T-helper 2 cell treated with Interferon-gamma antibody and Interleukin-4, amounts not matched to agents 5 μg/mL and 100 μg/mL, for 36 hours (primary cell): ENCODE data around the gene EPO.
"Not testable (repeated sequence)": the region's sequence is repeated elsewhere in the genome, so short reads cannot be mapped to it uniquely, and the experiment has no call there.

Source experiments
- DNase-seq: peaks from one replicate; pipeline ENCODE4 v3.0.0; 2021; ENCODE audit warnings: low spot score
- H3K27ac Mint-ChIP-seq: one replicate; pipeline ENCODE4 v1.8.0; 2021; ENCODE audit warnings: mild to moderate bottlenecking, mixed read lengths
- H3K27me3 Mint-ChIP-seq: one replicate; pipeline ENCODE4 v1.8.0; 2021; ENCODE audit warnings: low read depth, mixed read lengths
- H3K36me3 Mint-ChIP-seq: one replicate; pipeline ENCODE4 v1.8.0; 2021; ENCODE audit warnings: low read depth, mixed read lengths
- H3K4me1 Mint-ChIP-seq: one replicate; pipeline ENCODE4 v1.8.0; 2021; ENCODE audit warnings: low read depth, mixed read lengths
- H3K4me3 Mint-ChIP-seq: one replicate; pipeline ENCODE4 v1.8.0; 2022; ENCODE audit warnings: mild to moderate bottlenecking, moderate library complexity, mixed read lengths
- H3K9me3 Mint-ChIP-seq: one replicate; pipeline ENCODE4 v1.8.0; 2021; ENCODE audit warnings: mixed read lengths

Gene EPO

GRCh38 chr7:100687751-100688300, 32.4 kb upstream of the EPO start:
- Mint-ChIP-seq H3K27ac (no peak overlapping the region), H3K36me3 (peaks cover 21% of the 10 kb centered on the region), H3K27me3 (no peaks in the 10 kb centered on the region), H3K9me3 (no peaks in the 10 kb centered on the region), H3K4me1 (peaks cover 15% of the 10 kb centered on the region), H3K4me3 (no peak overlapping the region)
- DNase-seq, result no peak

DNA sequence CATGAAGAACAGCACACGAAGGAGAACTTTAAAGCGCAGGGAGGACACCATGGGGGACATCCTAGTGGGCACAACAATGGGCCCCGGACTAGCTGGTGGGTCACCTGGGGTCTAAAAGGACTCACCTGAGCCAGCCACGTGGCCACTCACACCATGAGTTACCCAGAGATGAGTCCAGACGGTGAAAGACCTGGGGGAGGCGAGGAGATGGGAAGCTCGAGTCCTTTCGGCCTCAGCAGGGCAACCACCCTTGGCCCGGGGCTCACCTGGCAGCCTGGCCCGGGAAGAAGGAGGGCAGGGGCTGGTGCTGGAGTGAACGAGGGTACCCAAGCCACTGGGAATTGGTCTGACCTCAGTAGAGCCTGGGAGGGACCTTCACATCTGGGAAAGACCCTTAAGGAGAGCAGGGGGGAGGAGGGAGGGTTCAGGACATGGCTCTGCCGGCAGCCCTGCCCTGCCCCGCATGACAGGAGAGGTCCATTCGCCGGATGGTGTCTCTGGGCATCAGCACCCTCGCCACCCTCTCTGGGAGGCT, 31.9 kb upstream of the EPO start:
- H3K27ac Mint-ChIP-seq, result no peak overlapping the region
- H3K4me3 Mint-ChIP-seq, result no peak overlapping the region

DNA sequence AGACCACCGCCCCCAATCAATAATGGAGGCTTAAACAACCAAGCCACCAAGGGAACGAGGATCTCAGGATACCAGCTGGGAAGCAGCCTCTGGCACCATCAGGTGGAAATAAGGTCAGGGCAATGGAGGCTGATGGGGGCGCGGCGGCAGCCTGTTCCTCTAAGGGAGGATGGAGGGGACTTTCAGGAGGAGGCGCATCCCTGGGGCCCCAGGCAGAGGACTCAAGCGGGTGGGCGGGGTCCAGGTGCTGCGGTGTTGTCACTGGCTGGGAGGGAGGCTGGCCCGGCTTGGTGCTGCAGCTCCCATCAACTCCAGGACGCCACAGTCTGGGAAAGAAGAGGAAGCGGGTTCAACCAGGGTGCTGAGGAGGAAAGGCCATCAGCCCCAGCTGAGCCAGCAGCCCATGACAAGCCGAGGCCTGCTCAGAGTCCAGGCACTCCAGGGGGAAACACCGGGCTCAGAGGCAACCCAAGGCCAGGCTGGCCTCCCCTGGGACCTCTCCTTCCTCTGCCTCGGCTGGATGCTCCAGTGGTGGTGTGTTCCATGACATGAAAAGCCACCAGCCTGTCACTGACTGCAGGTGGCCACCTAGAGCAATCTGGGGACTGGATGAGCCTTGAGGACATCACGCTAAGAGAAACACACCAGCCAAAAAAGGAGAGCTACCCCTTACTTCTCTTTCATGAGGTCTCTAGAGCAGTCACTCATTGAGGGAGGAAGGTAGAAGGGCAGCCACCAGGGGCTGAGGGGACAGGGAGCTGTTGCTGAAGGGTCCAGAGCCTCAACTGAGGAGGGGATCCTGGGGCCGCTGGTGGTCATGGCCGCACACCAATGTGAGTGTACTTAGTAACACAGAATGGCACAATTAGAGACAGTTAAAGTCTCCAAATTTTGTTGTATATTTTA, 30.8 kb upstream of the EPO start:
- H3K27ac Mint-ChIP-seq, result peak overlapping the region; percentile 62
- H3K9me3 Mint-ChIP-seq, result no peaks in the 10 kb centered on the region
- no peaks in the 10 kb centered on the region for H3K27me3 Mint-ChIP-seq

More for the DNA sequence above, 31.9 kb upstream of the EPO start:
- H3K36me3 Mint-ChIP-seq, result peaks cover 24% of the 10 kb centered on the region
- no peak for DNase-seq
- H3K9me3 Mint-ChIP-seq, result no peaks in the 10 kb centered on the region
- H3K27me3 Mint-ChIP-seq, result no peaks in the 10 kb centered on the region
- H3K4me1 Mint-ChIP-seq, result peaks cover 20% of the 10 kb centered on the region

GRCh38 chr7:100691676-100692577, 28.3 kb upstream of the EPO start:
- peak; percentile 73 for DNase-seq
- Mint-ChIP-seq H3K4me1 (peaks cover 28% of the 10 kb centered on the region), H3K27ac (peak overlapping the region; percentile 54)

More for the DNA sequence above, 30.8 kb upstream of the EPO start:
- peaks cover 23% of the 10 kb centered on the region for H3K36me3 Mint-ChIP-seq
- no peak overlapping the region for H3K4me3 Mint-ChIP-seq
- no peak for DNase-seq
- H3K4me1 Mint-ChIP-seq, result peaks cover 20% of the 10 kb centered on the region

DNA sequence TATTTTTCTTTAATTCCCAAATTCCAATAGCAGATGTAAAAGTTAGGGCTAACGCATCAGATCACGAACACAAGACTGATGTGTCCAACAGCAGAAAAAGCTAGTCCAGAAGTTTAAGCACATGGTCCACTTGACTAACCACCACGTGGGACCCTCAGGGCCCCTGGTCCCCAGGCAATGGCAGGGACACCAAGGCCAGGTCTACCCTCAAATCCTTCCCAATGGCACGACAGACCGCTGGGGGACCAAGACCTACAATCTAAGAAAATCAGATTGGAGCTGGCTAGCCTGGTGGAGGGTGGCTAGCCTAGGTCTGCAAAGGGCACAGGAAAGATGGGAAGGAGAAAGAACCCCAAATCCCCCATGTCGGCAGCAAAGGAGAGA, 27.7 kb upstream of the EPO start:
- DNase-seq, result no peak
- peak overlapping the region; percentile 96 for H3K4me3 Mint-ChIP-seq
- peak overlapping the region; percentile 91 for H3K27ac Mint-ChIP-seq
- no peaks in the 10 kb centered on the region for H3K9me3 Mint-ChIP-seq
- peaks cover 9% of the 10 kb centered on the region for H3K27me3 Mint-ChIP-seq
- peaks cover 14% of the 10 kb centered on the region for H3K36me3 Mint-ChIP-seq
- H3K4me1 Mint-ChIP-seq, result peaks cover 28% of the 10 kb centered on the region

More at GRCh38 chr7:100691676-100692577, 28.3 kb upstream of the EPO start:
- Mint-ChIP-seq H3K4me3 (peak overlapping the region; percentile 96), H3K36me3 (peaks cover 15% of the 10 kb centered on the region), H3K9me3 (no peaks in the 10 kb centered on the region), H3K27me3 (peaks cover 9% of the 10 kb centered on the region)

DNA sequence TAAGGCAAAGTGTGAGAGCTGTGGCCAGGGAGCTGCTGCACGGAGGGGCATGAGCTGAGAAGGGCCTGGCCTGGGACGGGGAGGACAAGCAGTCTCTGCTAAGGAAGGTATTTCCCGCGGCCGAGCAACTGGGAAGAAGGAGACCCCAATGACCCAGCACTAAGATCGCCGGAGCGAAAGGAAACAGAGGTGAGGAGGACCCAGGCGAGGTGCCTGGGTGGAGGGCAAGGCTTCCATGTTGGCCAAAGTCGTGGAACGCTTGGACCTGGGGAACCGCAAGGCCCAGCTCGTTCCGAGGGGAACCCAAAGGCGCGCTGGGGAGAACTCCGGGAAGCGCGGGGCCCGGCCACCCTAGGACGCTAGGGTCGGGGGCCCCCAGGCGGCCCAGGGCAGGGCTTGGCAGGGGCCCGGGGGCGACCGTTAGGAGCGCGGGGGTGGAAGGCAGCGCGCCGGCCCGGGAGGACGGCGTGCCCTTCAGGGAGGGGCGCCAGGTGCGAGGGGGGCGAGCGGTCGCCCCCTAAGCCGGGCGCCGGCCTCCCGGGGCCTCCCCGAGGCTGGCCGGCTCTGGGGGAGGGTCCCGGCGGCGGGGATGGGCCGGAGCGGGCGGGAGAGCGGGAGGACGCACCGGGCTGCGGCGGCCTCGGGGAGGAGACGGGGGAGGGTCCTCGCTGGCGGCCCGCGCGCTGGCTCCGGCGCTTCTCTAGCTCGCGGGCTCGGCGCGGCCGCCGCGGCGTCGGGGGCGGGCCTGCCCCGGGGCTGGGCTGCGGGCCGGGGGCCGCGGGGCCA, 26.8 kb upstream of the EPO start:
- H3K27me3 Mint-ChIP-seq, result peaks cover 9% of the 10 kb centered on the region
- H3K9me3 Mint-ChIP-seq, result no peaks in the 10 kb centered on the region
- no peak for DNase-seq
- H3K27ac Mint-ChIP-seq, result peak overlapping the region; percentile 91
- peaks cover 28% of the 10 kb centered on the region for H3K4me1 Mint-ChIP-seq
- peak overlapping the region; percentile 96 for H3K4me3 Mint-ChIP-seq
- peaks cover 14% of the 10 kb centered on the region for H3K36me3 Mint-ChIP-seq

- no peaks in the 10 kb centered on the region for H3K9me3 Mint-ChIP-seq
- H3K27me3 Mint-ChIP-seq, result peaks cover 11% of the 10 kb centered on the region
- peaks cover 9% of the 10 kb centered on the region for H3K36me3 Mint-ChIP-seq
- peak within 1 kb of the TSS; percentile 96 for H3K4me3 Mint-ChIP-seq
- peaks cover 25% of the 10 kb centered on the region for H3K4me1 Mint-ChIP-seq
- peak within 1 kb of the TSS; percentile 91 for H3K27ac Mint-ChIP-seq
- DNase-seq, result peak; percentile 68
Measured at GRCh38 chr7:100694098-100694745, 26.0 kb upstream of the EPO start, which contains the start of gene GIGYF1. Gene GIGYF1 (minus strand): TSS chr7:100694250. CDS start chr7:100688238, 6,012 bp downstream.

DNA sequence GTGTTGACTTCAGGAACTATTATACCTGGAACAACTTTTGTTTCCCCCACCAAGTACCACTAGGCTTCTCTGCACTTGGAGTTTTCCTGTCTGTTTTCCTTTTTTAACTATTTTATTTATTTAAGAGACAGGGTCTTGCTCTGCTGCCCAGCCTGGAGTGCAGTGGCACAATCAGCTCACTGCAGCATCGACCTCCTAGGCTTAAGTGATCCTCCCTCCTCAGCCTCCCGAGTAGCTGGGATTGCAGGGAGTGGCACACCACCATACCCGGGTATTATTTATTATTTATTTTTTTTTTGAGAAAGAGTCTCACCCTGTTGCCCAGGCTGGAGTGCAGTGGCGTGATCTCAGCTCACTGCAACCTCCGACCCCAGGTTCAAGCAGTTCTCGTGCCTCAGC, 24.1 kb upstream of the EPO start:
- peaks cover 9% of the 10 kb centered on the region for H3K36me3 Mint-ChIP-seq
- no peak overlapping the region for H3K4me3 Mint-ChIP-seq
- H3K9me3 Mint-ChIP-seq, result no peaks in the 10 kb centered on the region
- peaks cover 25% of the 10 kb centered on the region for H3K4me1 Mint-ChIP-seq
- no peak overlapping the region for H3K27ac Mint-ChIP-seq
- H3K27me3 Mint-ChIP-seq, result peaks cover 19% of the 10 kb centered on the region
- DNase-seq, result no peak

- Mint-ChIP-seq H3K4me3 (no peak overlapping the region), H3K27ac (no peak overlapping the region), H3K27me3 (peaks cover 26% of the 10 kb centered on the region), H3K9me3 (no peaks in the 10 kb centered on the region), H3K36me3 (no peaks in the 10 kb centered on the region), H3K4me1 (peaks cover 8% of the 10 kb centered on the region)
- no peak for DNase-seq
Measured at GRCh38 chr7:100699018-100699417, 21.2 kb upstream of the EPO start.

- H3K36me3 Mint-ChIP-seq, H3K4me3 Mint-ChIP-seq, H3K4me1 Mint-ChIP-seq, H3K9me3 Mint-ChIP-seq, H3K27ac Mint-ChIP-seq, DNase-seq: not testable (repeated sequence)
- peaks cover 16% of the 10 kb centered on the region for H3K27me3 Mint-ChIP-seq
Measured at GRCh38 chr7:100701089-100701488, 19.2 kb upstream of the EPO start.

GRCh38 chr7:100705320-100705752, 14.9 kb upstream of the EPO start:
- peak overlapping the region; percentile 99 for H3K4me3 Mint-ChIP-seq
- DNase-seq, result peak; percentile 78
- peaks cover 8% of the 10 kb centered on the region for H3K27me3 Mint-ChIP-seq
- peak overlapping the region; percentile 98 for H3K27ac Mint-ChIP-seq
- no peaks in the 10 kb centered on the region for H3K9me3 Mint-ChIP-seq
- peaks cover 15% of the 10 kb centered on the region for H3K36me3 Mint-ChIP-seq
- peaks cover 8% of the 10 kb centered on the region for H3K4me1 Mint-ChIP-seq

DNA sequence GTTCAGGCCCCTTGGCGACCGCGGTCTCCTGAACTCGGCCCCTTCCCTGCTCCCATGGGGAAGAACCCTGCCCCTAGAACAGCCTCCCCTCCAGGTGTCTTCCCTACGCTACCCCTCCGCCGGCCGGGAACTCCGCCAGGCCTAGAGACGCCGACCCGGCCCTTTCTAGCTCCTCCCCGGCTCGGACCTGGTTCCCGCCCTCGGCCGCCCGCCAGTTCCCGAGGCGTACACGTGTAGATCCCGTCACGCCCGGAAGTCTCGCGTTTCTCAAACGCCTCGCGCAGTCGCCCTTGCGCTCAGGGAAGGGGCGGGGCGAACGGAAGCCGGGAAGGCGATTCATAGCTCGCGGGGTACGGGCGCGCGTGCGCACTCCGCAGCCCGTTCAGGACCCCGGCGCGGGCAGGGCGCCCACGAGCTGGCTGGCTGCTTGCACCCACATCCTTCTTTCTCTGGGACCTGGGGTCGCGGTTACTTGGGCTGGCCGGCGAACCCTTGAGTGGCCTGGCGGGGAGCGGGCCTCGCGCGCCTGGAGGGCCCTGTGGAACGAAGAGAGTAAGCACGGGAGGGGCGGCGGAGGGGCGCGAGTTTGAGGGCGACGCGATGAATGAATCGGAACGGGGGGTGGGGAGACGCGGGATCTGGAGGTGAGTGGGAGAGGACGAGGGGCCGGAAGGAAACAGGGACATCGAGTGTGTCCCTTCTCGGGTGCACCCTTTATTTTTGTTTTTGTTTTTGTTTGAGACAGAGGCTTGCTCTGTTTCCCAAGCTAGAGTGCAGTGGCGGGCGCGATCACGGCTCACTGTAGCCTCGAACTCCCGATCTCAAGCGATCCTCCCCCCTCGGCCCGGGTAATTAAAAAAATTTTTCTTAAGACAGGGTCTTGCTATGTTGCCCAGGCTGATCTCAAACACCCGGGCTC, 14.3 kb upstream of the EPO start, which contains the start of gene POP7:
Gene POP7, plus strand, starts transcription at position 369 of the 919 bp plus-strand sequence. CDS start 710 bp downstream, outside the sequence.
- Mint-ChIP-seq H3K4me1 (peaks cover 8% of the 10 kb centered on the region), H3K9me3 (no peaks in the 10 kb centered on the region), H3K27ac (peak within 1 kb of the TSS; percentile 98)

More for the DNA sequence above, 14.3 kb upstream of the EPO start, which contains the start of gene POP7:
- Mint-ChIP-seq H3K36me3 (peaks cover 15% of the 10 kb centered on the region), H3K4me3 (peak within 1 kb of the TSS; percentile 99), H3K27me3 (peaks cover 8% of the 10 kb centered on the region)
- peak; percentile 99 for DNase-seq
